ENCODE data around the gene TALDO1. TPM values are rescaled to one million over a fixed set of nuclear protein-coding genes. Genes with fewer than 3 reads are reported as not detected.

The TALDO1 gene
- total and polyA plus RNA-seq, 3 donors from 2014 or later, result 84.8 to 88.1 (median 86.6) TPM

DNA sequence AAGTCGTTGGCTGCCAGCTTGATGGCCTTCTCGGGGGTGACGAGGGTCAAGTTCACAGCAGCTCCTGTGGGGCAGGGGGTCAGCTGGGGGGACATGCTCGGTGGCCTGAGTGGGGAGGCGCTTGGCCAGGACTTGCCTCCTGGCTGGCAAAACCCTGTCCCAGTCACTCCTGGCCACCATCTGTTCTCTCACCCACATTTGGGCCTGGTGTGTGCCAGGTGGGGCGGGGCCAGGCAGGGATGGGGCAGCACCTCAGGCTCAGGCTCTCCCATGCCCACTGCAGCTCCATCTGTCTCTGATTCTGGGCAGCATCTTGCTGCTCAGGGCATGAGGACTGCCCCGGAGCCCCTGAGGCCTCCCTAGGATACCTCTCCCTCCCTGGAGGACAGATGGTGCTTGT is 46.3 kb downstream of the TALDO1 start:
- H3K4me3 ChIP-seq, result no peak overlapping the region
- no peak for TF ChIP-seq POLR2A (IDR thresholded peaks at IDR 0.05)
- TF ChIP-seq, protein P1, sequence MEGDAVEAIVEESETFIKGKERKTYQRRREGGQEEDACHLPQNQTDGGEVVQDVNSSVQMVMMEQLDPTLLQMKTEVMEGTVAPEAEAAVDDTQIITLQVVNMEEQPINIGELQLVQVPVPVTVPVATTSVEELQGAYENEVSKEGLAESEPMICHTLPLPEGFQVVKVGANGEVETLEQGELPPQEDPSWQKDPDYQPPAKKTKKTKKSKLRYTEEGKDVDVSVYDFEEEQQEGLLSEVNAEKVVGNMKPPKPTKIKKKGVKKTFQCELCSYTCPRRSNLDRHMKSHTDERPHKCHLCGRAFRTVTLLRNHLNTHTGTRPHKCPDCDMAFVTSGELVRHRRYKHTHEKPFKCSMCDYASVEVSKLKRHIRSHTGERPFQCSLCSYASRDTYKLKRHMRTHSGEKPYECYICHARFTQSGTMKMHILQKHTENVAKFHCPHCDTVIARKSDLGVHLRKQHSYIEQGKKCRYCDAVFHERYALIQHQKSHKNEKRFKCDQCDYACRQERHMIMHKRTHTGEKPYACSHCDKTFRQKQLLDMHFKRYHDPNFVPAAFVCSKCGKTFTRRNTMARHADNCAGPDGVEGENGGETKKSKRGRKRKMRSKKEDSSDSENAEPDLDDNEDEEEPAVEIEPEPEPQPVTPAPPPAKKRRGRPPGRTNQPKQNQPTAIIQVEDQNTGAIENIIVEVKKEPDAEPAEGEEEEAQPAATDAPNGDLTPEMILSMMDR (IDR thresholded peaks at IDR 0.05), result no peak
- H3K4me1 ChIP-seq, result peaks cover 26% of the 10 kb centered on the region
- DNase-seq, result no peak
- no peak overlapping the region for H3K27ac ChIP-seq
- WGBS, 2 donors, result 89 to 90% methylated on average over 4 to 7 of the region's 7 CpGs
- intact Hi-C loops (cut with DNase I; ENCODE audit: low total_unique reads), result no loop called here
- no peaks in the 10 kb centered on the region for H3K9me3 ChIP-seq
- no peaks in the 10 kb centered on the region for H3K36me3 ChIP-seq (ENCODE audit: low read depth, missing control alignments)
- H3K27me3 ChIP-seq, result no peaks in the 10 kb centered on the region

DNA sequence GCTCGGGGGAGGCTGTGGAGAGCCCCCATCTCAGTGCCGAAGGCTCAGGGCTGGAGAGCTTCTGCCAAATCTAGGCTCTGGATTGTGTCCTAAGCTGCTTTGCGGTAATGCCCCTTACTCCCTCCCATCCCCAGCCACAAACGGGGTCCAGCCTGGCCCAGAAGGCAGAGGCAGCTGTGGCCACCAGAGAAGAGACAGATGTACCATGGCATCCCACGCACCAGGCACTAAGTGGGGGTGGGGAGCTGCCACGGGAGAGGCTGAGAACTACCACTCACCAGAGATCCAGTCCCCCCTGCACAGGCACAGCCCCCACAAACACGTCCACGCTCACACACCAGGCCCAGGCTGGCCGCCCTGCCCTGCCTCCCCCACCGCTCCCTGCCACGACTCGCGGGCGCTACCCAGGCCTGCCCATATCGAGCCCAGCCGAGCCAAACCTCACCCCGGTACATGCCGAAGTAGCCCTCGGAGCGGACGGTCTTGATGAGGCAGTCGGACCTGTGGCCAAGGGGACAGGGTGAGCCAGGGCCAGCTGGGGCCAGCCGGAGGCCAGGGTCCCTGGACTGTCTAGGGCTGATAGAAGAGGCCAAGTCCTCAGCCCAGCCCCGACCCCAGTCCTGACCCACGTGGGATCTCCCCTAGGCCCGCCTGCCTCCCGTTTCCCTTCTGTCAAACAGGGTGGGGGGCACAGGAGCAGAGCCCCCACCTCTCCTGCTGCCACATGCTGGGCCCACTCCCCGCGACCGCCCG is 46.9 kb downstream of the TALDO1 start:
- intact Hi-C loops (cut with DNase I; ENCODE audit: low total_unique reads), result no loop called here
- H3K4me1 ChIP-seq, result peaks cover 27% of the 10 kb centered on the region

DNA sequence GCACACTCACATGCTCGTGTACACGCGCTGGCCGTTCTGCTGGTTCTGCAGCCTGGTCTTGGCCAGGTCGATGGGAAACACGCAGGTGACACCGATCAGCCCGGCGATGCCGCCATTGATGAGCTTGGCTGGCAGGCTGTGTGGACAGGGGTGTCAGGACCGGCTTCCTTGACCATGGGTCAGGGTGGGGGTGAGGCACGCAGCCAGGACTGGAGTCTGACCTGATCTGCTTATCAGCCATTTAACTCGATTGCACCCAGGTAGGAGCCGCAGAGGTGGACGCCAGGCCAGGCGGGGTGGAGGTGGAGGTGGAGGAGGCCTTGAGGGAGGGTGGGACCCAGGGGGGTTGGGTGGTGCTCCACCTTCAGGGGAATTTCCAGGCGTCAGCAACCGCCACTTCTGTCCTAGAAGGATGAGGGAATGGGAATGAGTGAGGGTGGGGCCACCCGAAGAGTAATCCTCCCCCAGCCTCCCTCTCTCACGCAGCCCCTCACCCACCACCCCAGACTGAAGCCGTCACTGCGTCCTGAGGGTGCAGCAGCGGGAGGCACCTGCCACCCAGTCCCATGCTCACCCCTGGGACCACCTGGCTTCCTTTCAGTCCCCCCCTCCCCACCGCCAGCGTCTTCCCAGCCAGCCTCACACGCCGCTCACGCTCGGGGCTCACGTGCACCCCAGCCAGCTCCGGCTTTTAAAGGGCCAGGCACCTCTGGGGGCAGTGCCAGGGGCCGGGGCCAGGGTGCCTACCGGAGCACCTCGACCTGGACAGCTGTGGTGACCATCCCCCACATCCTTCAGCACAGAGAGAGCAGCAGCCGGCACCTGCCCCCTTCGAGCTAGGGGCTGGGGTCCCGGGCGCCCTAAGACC is 47.7 kb downstream of the TALDO1 start:
- Histone ChIP-seq H3K27ac (peak overlapping the region; percentile 64 to 83), H3K4me1 (peaks cover 27% of the 10 kb centered on the region), H3K36me3 (ENCODE audit: low read depth, missing control alignments) (no peaks in the 10 kb centered on the region), H3K4me3 (peak overlapping the region; percentile 13 to 76), H3K27me3 (no peaks in the 10 kb centered on the region), H3K9me3 (no peaks in the 10 kb centered on the region)
- DNase-seq, result peak; percentile 56
- TF ChIP-seq POLR2A (IDR thresholded peaks at IDR 0.05), result no peak
- TF ChIP-seq, protein P1 (IDR thresholded peaks at IDR 0.05), result no peak
- intact Hi-C loops (cut with DNase I; ENCODE audit: low total_unique reads), result no loop called here
- WGBS, 2 donors, result 56 to 60% methylated on average over 12 to 38 of the region's 38 CpGs

More for the DNA sequence above, 46.9 kb downstream of the TALDO1 start:
- Histone ChIP-seq H3K27ac (no peak overlapping the region), H3K9me3 (no peaks in the 10 kb centered on the region), H3K27me3 (no peaks in the 10 kb centered on the region), H3K36me3 (ENCODE audit: low read depth, missing control alignments) (no peaks in the 10 kb centered on the region), H3K4me3 (no peak overlapping the region)
- DNase-seq, result no peak
- WGBS, 2 donors, result 84% methylated on average over 31 of the region's 31 CpGs; no CpG with 5 or more reads in 1 of the 2 donors
- no peak for TF ChIP-seq POLR2A (IDR thresholded peaks at IDR 0.05)
- TF ChIP-seq, protein P1 (IDR thresholded peaks at IDR 0.05), result no peak

DNA sequence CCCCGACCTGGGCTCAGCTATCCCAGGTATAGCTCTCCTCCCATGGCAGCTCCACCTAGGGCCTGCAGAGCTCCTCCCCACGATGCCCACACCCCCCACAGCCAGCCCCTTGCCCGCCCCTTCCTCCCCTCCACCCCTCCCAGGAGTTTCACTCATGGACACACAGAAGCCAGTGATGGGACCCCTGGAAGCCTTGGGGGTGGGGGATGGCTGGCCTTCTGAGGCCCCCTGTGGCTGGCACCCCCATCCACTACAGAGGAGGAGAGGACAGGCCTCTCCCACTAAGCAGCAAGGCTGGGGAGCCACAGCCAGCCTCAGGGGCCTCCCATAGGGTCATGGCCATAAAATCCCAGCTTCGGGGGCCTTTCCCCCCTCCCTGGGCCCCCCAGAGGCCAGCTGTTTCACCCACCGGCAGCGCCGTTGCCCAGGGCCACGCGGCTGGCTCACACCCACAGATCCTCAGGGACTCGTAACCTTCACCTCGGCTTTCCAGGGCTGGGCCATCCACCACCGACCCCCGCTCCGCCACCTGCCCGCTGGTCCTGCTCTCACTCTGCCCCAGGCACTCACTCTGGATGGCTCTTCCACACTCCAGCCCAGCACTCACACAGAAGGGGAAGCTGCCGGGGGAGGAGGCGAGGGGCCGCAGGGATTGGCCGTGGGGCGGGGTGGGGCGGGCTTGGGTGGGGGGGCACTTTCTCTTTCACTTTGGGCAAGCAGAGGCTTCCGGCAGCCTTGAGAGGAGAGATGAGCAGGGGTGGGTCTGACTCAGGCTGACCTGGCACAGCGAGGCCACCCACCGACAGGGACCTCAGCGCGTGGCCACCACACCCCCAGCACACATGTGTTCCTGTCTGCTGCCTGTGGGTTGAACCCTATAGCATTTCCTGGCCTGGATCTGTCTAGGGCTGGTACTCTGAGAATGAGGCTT is 48.6 kb downstream of the TALDO1 start:
- no peaks in the 10 kb centered on the region for H3K36me3 ChIP-seq (ENCODE audit: low read depth, missing control alignments)
- H3K4me3 ChIP-seq, result peak overlapping the region; percentile 13 to 76
- peak; percentile 78 for DNase-seq
- WGBS, 2 donors, result 36% methylated on average over 24 of the region's 26 CpGs; no CpG with 5 or more reads in 1 of the 2 donors
- TF ChIP-seq, protein P1 (IDR thresholded peaks at IDR 0.05), result no peak
- no peak for TF ChIP-seq POLR2A (IDR thresholded peaks at IDR 0.05)
- H3K27me3 ChIP-seq, result no peaks in the 10 kb centered on the region
- H3K9me3 ChIP-seq, result no peaks in the 10 kb centered on the region
- intact Hi-C loops (cut with DNase I; ENCODE audit: low total_unique reads), result no loop called here
- peak overlapping the region; percentile 64 to 83 for H3K27ac ChIP-seq
- H3K4me1 ChIP-seq, result peaks cover 27% of the 10 kb centered on the region

Data from testis (tissue), 3 donors.